ENCODE data around the gene KLF4. TPM values are rescaled to one million over a fixed set of nuclear protein-coding genes. Genes with fewer than 3 reads are reported as not detected.

Gene KLF4
- total RNA-seq, 1 donor from 2014 or later = 28.0 TPM

DNA sequence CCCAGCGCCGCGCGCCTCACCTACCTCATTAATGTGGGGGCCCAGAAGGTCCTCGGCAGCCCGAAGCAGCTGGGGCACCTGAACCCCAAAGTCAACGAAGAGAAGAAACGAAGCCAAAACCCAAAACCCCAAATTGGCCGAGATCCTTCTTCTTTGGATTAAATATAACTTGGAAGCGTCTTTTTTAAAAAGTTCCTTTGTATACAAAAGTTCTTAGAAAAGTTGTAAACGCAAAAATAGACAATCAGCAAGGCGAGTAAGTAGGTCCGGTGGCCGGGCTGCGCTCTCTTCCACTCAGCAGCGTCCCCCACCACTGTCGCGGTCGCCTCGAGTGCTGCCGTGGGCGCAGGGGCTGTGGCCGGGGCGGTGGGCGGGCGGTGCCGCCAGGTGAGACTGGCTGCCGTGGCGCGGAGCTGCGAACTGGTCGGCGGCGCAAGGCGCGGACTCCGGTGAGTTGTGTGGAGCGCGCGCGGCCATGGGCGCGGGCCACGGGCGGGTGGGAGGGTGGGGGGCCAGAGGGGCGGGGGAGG lies 360 bp downstream of the KLF4 start:
- H3K27me3 ChIP-seq (ENCODE audit: low read depth) = no peaks in the 10 kb centered on the region

DNA sequence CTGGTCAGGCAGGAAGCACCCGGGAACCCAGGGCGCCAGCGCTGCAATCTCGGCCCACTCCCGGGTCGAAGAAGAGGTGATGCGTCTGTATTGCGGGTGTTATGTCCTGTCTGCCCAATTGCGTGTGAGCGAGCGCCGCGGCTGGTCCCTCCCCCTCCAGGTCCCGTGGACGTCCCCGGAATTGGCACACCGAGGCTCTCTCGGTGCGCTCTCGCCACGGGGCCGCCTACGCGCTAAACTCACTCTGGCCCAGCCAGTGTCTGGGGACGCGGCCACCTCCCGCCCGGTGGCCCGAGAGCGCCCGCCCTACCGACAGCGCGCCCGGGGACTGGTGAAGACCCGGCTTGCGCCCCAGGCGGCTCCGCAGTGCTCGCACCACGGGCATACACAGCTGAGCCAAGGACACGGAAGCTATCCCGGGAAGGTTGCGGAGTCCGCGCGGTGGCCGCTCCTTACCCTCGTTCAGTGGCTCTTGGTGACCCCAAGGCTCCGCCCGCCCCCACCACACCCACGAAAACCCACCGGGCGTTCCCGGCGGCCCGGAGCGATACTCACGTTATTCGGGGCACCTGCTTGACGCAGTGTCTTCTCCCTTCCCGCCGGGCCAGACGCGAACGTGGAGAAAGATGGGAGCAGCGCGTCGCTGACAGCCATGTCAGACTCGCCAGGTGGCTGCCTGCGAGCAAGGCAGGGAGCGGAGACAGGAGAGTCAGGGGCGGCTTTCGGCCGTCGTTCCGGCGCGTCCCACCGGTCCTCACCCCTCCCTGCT lies 1.0 kb downstream of the KLF4 start:
- Histone ChIP-seq H3K36me3 (peaks cover 21% of the 10 kb centered on the region), H3K4me3 (peak overlapping the region; percentile 77), H3K4me1 (peaks cover 63% of the 10 kb centered on the region), H3K27ac (replicated peaks) (peak overlapping the region; percentile 98), H3K9me3 (replicated peaks) (no peaks in the 10 kb centered on the region), H3K27me3 (ENCODE audit: low read depth) (no peaks in the 10 kb centered on the region)
- intact Hi-C loops (cut with micrococcal nuclease) = loop anchor here (5.0 kb wide), 1 partner anchor 149 kb away; no protein-coding TSS in a partner anchor
- TF ChIP-seq, protein P1, sequence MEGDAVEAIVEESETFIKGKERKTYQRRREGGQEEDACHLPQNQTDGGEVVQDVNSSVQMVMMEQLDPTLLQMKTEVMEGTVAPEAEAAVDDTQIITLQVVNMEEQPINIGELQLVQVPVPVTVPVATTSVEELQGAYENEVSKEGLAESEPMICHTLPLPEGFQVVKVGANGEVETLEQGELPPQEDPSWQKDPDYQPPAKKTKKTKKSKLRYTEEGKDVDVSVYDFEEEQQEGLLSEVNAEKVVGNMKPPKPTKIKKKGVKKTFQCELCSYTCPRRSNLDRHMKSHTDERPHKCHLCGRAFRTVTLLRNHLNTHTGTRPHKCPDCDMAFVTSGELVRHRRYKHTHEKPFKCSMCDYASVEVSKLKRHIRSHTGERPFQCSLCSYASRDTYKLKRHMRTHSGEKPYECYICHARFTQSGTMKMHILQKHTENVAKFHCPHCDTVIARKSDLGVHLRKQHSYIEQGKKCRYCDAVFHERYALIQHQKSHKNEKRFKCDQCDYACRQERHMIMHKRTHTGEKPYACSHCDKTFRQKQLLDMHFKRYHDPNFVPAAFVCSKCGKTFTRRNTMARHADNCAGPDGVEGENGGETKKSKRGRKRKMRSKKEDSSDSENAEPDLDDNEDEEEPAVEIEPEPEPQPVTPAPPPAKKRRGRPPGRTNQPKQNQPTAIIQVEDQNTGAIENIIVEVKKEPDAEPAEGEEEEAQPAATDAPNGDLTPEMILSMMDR (IDR thresholded peaks at IDR 0.05; ENCODE audit: borderline replicate concordance) = no peak
- peak; percentile 65 for DNase-seq

More for the DNA sequence above, 360 bp downstream of the KLF4 start:
- no peak for DNase-seq
- Histone ChIP-seq H3K4me1 (peaks cover 63% of the 10 kb centered on the region), H3K9me3 (replicated peaks) (no peaks in the 10 kb centered on the region), H3K27ac (replicated peaks) (peak overlapping the region; percentile 98), H3K36me3 (peaks cover 21% of the 10 kb centered on the region), H3K4me3 (peak overlapping the region; percentile 77)
- intact Hi-C loops (cut with micrococcal nuclease) = loop anchor here (5.0 kb wide), 1 partner anchor 148 kb away; no protein-coding TSS in a partner anchor
- TF ChIP-seq, protein P1 (IDR thresholded peaks at IDR 0.05; ENCODE audit: borderline replicate concordance) = no peak

DNA sequence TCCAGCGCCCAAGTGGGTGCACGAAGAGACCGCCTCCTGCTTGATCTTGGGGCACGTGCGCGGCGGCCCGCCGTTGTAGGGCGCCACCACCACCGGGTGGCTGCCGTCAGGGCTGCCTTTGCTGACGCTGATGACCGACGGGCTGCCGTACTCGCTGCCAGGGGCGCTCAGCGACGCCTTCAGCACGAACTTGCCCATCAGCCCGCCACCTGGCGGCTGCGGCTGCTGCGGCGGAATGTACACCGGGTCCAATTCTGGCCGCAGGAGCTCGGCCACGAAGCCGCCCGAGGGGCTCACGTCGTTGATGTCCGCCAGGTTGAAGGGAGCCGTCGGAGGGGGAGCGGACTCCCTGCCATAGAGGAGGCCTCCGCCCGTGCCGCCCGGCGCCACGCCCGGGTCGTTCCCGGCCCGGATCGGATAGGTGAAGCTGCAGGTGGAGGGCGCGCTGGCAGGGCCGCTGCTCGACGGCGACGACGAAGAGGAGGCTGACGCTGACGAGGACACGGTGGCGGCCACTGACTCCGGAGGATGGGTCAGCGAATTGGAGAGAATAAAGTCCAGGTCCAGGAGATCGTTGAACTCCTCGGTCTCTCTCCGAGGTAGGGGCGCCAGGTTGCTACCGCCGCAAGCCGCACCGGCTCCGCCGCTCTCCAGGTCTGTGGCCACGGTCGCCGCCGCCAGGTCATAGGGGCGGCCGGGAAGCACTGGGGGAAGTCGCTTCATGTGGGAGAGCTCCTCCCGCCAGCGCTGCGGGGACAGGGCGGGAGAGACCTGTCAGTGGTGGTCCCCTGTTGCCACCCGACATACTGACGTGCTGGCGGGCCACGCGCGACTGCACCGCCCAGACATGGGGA lies 1.8 kb downstream of the KLF4 start:
- Histone ChIP-seq H3K27ac (replicated peaks) (peak overlapping the region; percentile 98), H3K4me1 (peaks cover 63% of the 10 kb centered on the region), H3K36me3 (peaks cover 21% of the 10 kb centered on the region), H3K4me3 (peak overlapping the region; percentile 77), H3K27me3 (ENCODE audit: low read depth) (no peaks in the 10 kb centered on the region), H3K9me3 (replicated peaks) (no peaks in the 10 kb centered on the region)
- DNase-seq = peak; percentile 45
- TF ChIP-seq, protein P1 (IDR thresholded peaks at IDR 0.05; ENCODE audit: borderline replicate concordance) = peak; percentile 59
- intact Hi-C loops (cut with micrococcal nuclease) = loop anchor here (5.0 kb wide), 1 partner anchor 150 kb away; no protein-coding TSS in a partner anchor

DNA sequence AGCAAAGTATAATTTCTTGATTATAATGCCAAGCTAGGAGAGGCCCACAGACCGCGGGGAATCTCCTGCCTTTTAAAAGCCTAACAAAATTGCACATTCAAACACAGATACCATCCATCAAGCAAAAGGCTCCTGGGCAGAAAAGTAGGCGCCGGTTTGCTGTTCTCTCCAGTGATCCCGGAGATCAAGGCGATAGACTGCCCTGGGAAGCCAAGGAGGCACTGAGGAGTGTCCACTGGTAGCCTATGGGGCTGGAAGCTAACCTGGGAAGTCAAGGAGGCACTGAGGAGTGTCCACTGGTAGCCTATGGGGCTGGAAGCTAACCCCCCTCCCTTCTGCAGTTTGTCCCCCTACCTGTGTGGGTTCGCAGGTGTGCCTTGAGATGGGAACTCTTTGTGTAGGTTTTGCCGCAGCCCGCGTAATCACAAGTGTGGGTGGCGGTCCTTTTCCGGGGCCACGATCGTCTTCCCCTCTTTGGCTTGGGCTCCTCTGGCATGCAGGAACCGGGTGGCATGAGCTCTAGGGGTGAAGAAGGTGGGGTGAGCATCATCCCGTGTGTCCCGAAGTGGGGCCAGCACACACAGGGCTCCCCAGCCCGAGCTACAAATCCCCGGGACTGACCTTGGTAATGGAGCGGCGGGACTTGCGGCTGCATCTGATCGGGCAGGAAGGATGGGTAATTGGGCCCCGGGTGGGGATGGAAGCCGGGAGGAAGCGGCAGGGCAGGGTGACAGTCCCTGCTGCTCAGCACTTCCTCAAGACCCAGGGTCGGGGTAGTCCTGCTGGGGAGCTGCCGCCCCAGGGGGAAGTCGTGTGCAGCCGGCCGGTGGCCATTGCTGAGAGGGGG lies 2.7 kb downstream of the KLF4 start:
- Histone ChIP-seq H3K27me3 (ENCODE audit: low read depth) (no peaks in the 10 kb centered on the region), H3K4me3 (peak overlapping the region; percentile 77), H3K4me1 (peaks cover 60% of the 10 kb centered on the region), H3K27ac (replicated peaks) (peak overlapping the region; percentile 98), H3K36me3 (peaks cover 21% of the 10 kb centered on the region), H3K9me3 (replicated peaks) (no peaks in the 10 kb centered on the region)
- TF ChIP-seq, protein P1 (IDR thresholded peaks at IDR 0.05; ENCODE audit: borderline replicate concordance) = no peak
- intact Hi-C loops (cut with micrococcal nuclease) = loop anchor here (5.0 kb wide), 1 partner anchor 150 kb away; no protein-coding TSS in a partner anchor
- DNase-seq = peak; percentile 28

All from left ventricle myocardium inferior (tissue), 1 donor.